Bronchial epithelial cell (primary cell): Measurements from ENCODE around the gene PTRH1. TPM values are rescaled to one million over a fixed set of nuclear protein-coding genes. Genes with fewer than 3 reads are reported as not detected.
A peak's percentile ranks its signal among the peaks of the same experiment; 100 is the strongest.

ENCODE experiments used
- DNase-seq: peaks from one replicate; pipeline ENCODE4 v3.0.0-alpha.2; 2010; ENCODE audit warnings: low read depth
- FAIRE-seq: peaks from 2 replicates; lab custom pipeline; 2011; peaks lifted over from hg19 to GRCh38; lab: Jason Lieb, UNC
- H3K27me3 ChIP-seq: 2 replicates; pipeline ENCODE4 v1.5.1; 2011; ENCODE audit warnings: low read length; ENCODE audit not compliant: control insufficient read depth, insufficient read depth
- H3K36me3 ChIP-seq: 2 replicates; pipeline ENCODE4 v1.5.1; 2011; ENCODE audit warnings: low read length; ENCODE audit not compliant: control insufficient read depth, insufficient read depth
- H3K4me3 ChIP-seq: 2 replicates; pipeline ENCODE4 v1.5.1; 2011; ENCODE audit warnings: mild to moderate bottlenecking, low read depth, low read length, control low read depth
- CTCF ChIP-seq: IDR thresholded peaks from 2 replicates; pipeline ENCODE4 v1.5.1; 2011; ENCODE audit warnings: mild to moderate bottlenecking, moderate library complexity, low read length, control low read depth, inconsistent platforms; ENCODE audit not compliant: insufficient read depth, severe bottlenecking
- total RNA-seq: library from RNA; depleted of rRNA; stranded (reverse); fragments of >200 nt; gene quantifications from 2 replicates; pipeline ENCODE4 v1.2.1, GENCODE V29; 2014

Gene PTRH1
- total RNA-seq, 1 donor from 2014 or later, result 26.6 TPM

- no peaks in the 10 kb centered on the region for H3K27me3 ChIP-seq
- no peak for TF ChIP-seq CTCF
- H3K4me3 ChIP-seq, result no peak overlapping the region
- no peak for DNase-seq
- H3K36me3 ChIP-seq, result peaks cover 9% of the 10 kb centered on the region
- no peak for FAIRE-seq
Measured at GRCh38 chr9:127667906-127668305, 47.6 kb downstream of the PTRH1 start.

GRCh38 chr9:127667127-127667844, 48.2 kb downstream of the PTRH1 start:
- Histone ChIP-seq H3K4me3 (no peak overlapping the region), H3K27me3 (no peaks in the 10 kb centered on the region), H3K36me3 (peaks cover 9% of the 10 kb centered on the region)
- no peak for TF ChIP-seq CTCF
- DNase-seq (no peak), FAIRE-seq (no peak)

- peaks cover 8% of the 10 kb centered on the region for H3K36me3 ChIP-seq
- FAIRE-seq (peak; percentile 79), DNase-seq (no peak)
- H3K4me3 ChIP-seq, result no peak overlapping the region
- TF ChIP-seq CTCF, result no peak
- H3K27me3 ChIP-seq, result no peaks in the 10 kb centered on the region
Measured at GRCh38 chr9:127664678-127665507, 50.6 kb downstream of the PTRH1 start.

- H3K27me3 ChIP-seq, result no peaks in the 10 kb centered on the region
- DNase-seq (no peak), FAIRE-seq (peak; percentile 32)
- peaks cover 8% of the 10 kb centered on the region for H3K36me3 ChIP-seq
- no peak overlapping the region for H3K4me3 ChIP-seq
- no peak for TF ChIP-seq CTCF
Measured at GRCh38 chr9:127664324-127664677, 51.2 kb downstream of the PTRH1 start.

Other genes starting within 250 kb of the PTRH1 start
- 7.9 and 17.1 TPM in 2 replicates for gene STXBP1, start 103.4 kb downstream of the PTRH1 start, total RNA-seq
- under 0.01 TPM in 1 of 2 replicates, not detected in the other for gene CFAP157, start 8.7 kb downstream of the PTRH1 start, total RNA-seq
- not detected in 2 replicates for gene TTC16, start 416 bp upstream of the PTRH1 start, total RNA-seq
- gene TOR2A, start 19.6 kb upstream of the PTRH1 start, total RNA-seq, result 1.8 and 4.6 TPM in 2 replicates
- gene SH2D3C, start 63.0 kb upstream of the PTRH1 start, total RNA-seq, result 0.26 TPM in 1 of 2 replicates, not detected in the other
- gene CDK9, start 70.4 kb upstream of the PTRH1 start, total RNA-seq, result 78.5 and 81.7 TPM in 2 replicates
- gene FPGS, start 87.2 kb upstream of the PTRH1 start, total RNA-seq, result 46.9 and 70.0 TPM in 2 replicates
- gene ENG, start 139.0 kb upstream of the PTRH1 start, total RNA-seq, result 0.13 and 2.4 TPM in 2 replicates
- gene AK1, start 162.0 kb upstream of the PTRH1 start, total RNA-seq, result 19.0 and 54.0 TPM in 2 replicates
- 18.2 and 18.4 TPM in 2 replicates for gene ST6GALNAC6, start 183.9 kb upstream of the PTRH1 start, total RNA-seq
- 21.3 and 21.8 TPM in 2 replicates for gene ST6GALNAC4, start 201.4 kb upstream of the PTRH1 start, total RNA-seq
- 2.1 and 5.1 TPM in 2 replicates for gene PIP5KL1, start 215.1 kb upstream of the PTRH1 start, total RNA-seq
- 11.8 and 17.4 TPM in 2 replicates for gene DPM2, start 222.2 kb upstream of the PTRH1 start, total RNA-seq